ENCODE data around the gene PROZ. TPM values are rescaled to one million over a fixed set of nuclear protein-coding genes. Genes with fewer than 3 reads are reported as not detected.

Gene PROZ
- total RNA-seq, 1 donor from 2014 or later, result not detected

DNA sequence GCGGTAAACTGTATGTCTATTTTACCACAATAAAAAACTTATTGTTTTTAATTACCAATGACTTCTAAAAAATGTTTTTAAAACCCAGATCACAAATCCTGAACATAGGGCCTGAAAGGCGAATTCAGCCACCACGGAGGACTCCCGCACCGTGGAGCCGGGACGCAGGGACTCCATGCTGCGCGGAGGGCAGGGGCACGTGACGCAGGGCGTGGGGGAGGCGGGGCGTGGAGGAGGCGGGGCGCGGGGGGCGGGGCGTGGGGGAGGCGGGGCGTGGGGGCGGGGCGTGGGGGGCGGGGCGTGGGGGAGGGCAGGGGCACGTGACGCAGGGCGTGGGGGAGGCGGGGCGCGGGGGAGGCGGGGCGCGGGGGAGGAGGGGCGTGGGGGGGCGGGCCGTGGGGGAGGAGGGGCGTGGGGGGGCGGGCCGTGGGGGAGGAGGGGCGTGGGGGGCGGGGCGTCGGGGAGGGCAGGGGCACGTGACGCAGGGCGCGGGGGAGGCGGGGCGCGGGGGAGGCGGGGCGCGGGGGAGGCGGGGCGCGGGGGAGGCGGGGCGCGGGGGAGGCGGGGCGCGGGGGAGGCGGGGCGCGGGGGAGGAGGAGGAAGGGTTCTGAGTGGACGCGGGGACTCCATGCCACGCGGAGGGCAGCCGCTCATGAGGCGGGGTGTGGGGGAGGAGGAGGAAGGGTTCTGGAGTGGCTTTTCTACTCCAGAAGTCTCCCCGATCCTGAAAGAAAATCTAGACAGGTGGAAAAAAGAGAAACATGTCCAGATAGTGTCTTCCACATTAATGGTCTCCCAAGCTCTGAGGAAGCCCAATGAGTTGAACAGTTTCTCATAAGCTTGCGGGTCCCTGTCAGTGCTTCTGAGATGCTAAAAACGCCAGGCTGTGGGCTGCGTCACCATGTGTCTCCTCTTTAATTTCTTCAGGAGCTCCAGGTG is 4.4 kb upstream of the PROZ start:
- peak overlapping the region; percentile 36 for H3K4me3 ChIP-seq (ENCODE audit: low read depth, low read length)
- peak; percentile 35 for DNase-seq (ENCODE audit: low read depth)
- TF ChIP-seq CTCF (IDR thresholded peaks at IDR 0.05; ENCODE audit: insufficient read depth, low read length, severe bottlenecking), result no peak
- peaks cover 5% of the 10 kb centered on the region for H3K27me3 ChIP-seq (ENCODE audit: control insufficient read depth, insufficient read depth, low read length)
- no peaks in the 10 kb centered on the region for H3K36me3 ChIP-seq (ENCODE audit: control insufficient read depth, insufficient read depth, low read length)
- no peak for FAIRE-seq

GRCh38 chr13:113155201-113155600 is 3.2 kb upstream of the PROZ start:
- H3K4me3 ChIP-seq (ENCODE audit: low read depth, low read length), result no peak overlapping the region
- no peaks in the 10 kb centered on the region for H3K36me3 ChIP-seq (ENCODE audit: control insufficient read depth, insufficient read depth, low read length)
- TF ChIP-seq CTCF (IDR thresholded peaks at IDR 0.05; ENCODE audit: insufficient read depth, low read length, severe bottlenecking), result no peak
- H3K27me3 ChIP-seq (ENCODE audit: control insufficient read depth, insufficient read depth, low read length), result peaks cover 8% of the 10 kb centered on the region
- no peak for FAIRE-seq
- DNase-seq (ENCODE audit: low read depth), result no peak

GRCh38 chr13:113155982-113156655 is 2.3 kb upstream of the PROZ start:
- TF ChIP-seq CTCF (IDR thresholded peaks at IDR 0.05; ENCODE audit: insufficient read depth, low read length, severe bottlenecking), result no peak
- DNase-seq (ENCODE audit: low read depth) (no peak), FAIRE-seq (no peak)
- H3K36me3 ChIP-seq (ENCODE audit: control insufficient read depth, insufficient read depth, low read length), result no peaks in the 10 kb centered on the region
- H3K4me3 ChIP-seq (ENCODE audit: low read depth, low read length), result no peak overlapping the region
- H3K27me3 ChIP-seq (ENCODE audit: control insufficient read depth, insufficient read depth, low read length), result peaks cover 8% of the 10 kb centered on the region

GRCh38 chr13:113157206-113157928 is 1.1 kb upstream of the PROZ start:
- FAIRE-seq (no peak), DNase-seq (ENCODE audit: low read depth) (no peak)
- Histone ChIP-seq H3K4me3 (ENCODE audit: low read depth, low read length) (no peak overlapping the region), H3K36me3 (ENCODE audit: control insufficient read depth, insufficient read depth, low read length) (no peaks in the 10 kb centered on the region), H3K27me3 (ENCODE audit: control insufficient read depth, insufficient read depth, low read length) (peaks cover 6% of the 10 kb centered on the region)
- no peak for TF ChIP-seq CTCF (IDR thresholded peaks at IDR 0.05; ENCODE audit: insufficient read depth, low read length, severe bottlenecking)

- FAIRE-seq, result no peak
These were observed 498 bp downstream of the PROZ start for GRCh38 chr13:113158946-113159345.

More at GRCh38 chr13:113158946-113159345, 498 bp downstream of the PROZ start:
- Histone ChIP-seq H3K27me3 (ENCODE audit: control insufficient read depth, insufficient read depth, low read length) (peaks cover 10% of the 10 kb centered on the region), H3K36me3 (ENCODE audit: control insufficient read depth, insufficient read depth, low read length) (no peaks in the 10 kb centered on the region), H3K4me3 (ENCODE audit: low read depth, low read length) (no peak overlapping the region)
- no peak for DNase-seq (ENCODE audit: low read depth)
- no peak for TF ChIP-seq CTCF (IDR thresholded peaks at IDR 0.05; ENCODE audit: insufficient read depth, low read length, severe bottlenecking)

Data from bronchial epithelial cell (primary cell).